Mesothelial cell of epicardium (in vitro differentiated cells): ENCODE data around the gene MAD1L1. TPM values are rescaled to one million over a fixed set of nuclear protein-coding genes. Genes with fewer than 3 reads are reported as not detected.
A peak's percentile ranks its signal among the peaks of the same experiment; 100 is the strongest.

Experiments
- DNase-seq, 2 experiments: peaks; one replicate each; pipeline ENCODE4 v3.0.0; 2021; ENCODE audit warnings: low spot score in 2 of 2; ENCODE audit not compliant: unreplicated experiment in 2 of 2
- H3K27ac Mint-ChIP-seq: 2 replicates; pipeline ENCODE4 v1.8.0; 2021; ENCODE audit warnings: mixed read lengths
- H3K27me3 Mint-ChIP-seq: 2 replicates; pipeline ENCODE4 v1.8.0; 2021; ENCODE audit warnings: low read depth, mixed read lengths
- H3K36me3 Mint-ChIP-seq: 2 replicates; pipeline ENCODE4 v1.8.0; 2021; ENCODE audit warnings: mixed read lengths
- H3K4me1 Mint-ChIP-seq: 2 replicates; pipeline ENCODE4 v1.8.0; 2021; ENCODE audit warnings: mixed read lengths
- H3K4me3 Mint-ChIP-seq: 2 replicates; pipeline ENCODE4 v1.8.0; 2021; ENCODE audit warnings: mild to moderate bottlenecking, moderate library complexity, mixed read lengths
- H3K9me3 Mint-ChIP-seq: 2 replicates; pipeline ENCODE4 v1.8.0; 2021; ENCODE audit warnings: mixed read lengths
- CTCF ChIP-seq: fragments of 200-600 bp; sonication (generic); IDR thresholded peaks from one replicate; pipeline ENCODE4 v1.5.0; 2021; ENCODE audit warnings: antibody characterized with exemption; ENCODE audit not compliant: unreplicated experiment
- total RNA-seq: library from RNA; stranded (reverse); gene quantifications from 3 replicates; pipeline ENCODE4 v1.2.1, GENCODE V29; 2021

Gene MAD1L1
- total RNA-seq, 1 donor from 2014 or later, result 45.0 TPM

- peaks cover 32% of the 10 kb centered on the region for H3K4me1 Mint-ChIP-seq
- no peak overlapping the region for H3K4me3 Mint-ChIP-seq
- H3K9me3 Mint-ChIP-seq, result no peaks in the 10 kb centered on the region
- H3K27ac Mint-ChIP-seq, result peak overlapping the region; percentile 52
- no peaks in the 10 kb centered on the region for H3K27me3 Mint-ChIP-seq
- peak in 1 of 2 experiments; percentile 54 for DNase-seq
- peaks cover 26% of the 10 kb centered on the region for H3K36me3 Mint-ChIP-seq
- no peak for TF ChIP-seq CTCF
Observed at GRCh38 chr7:2202901-2203765, 29.6 kb downstream of the MAD1L1 start.

- Mint-ChIP-seq H3K9me3 (no peaks in the 10 kb centered on the region), H3K4me3 (no peak overlapping the region), H3K27ac (no peak overlapping the region), H3K36me3 (peaks cover 27% of the 10 kb centered on the region), H3K27me3 (no peaks in the 10 kb centered on the region), H3K4me1 (peaks cover 32% of the 10 kb centered on the region)
- no peak for TF ChIP-seq CTCF
- DNase-seq, result no peak
Observed at GRCh38 chr7:2202361-2202761, 30.4 kb downstream of the MAD1L1 start.

GRCh38 chr7:2201686-2202360 lies 30.9 kb downstream of the MAD1L1 start:
- H3K4me3 Mint-ChIP-seq, result no peak overlapping the region

GRCh38 chr7:2201128-2201527 lies 31.6 kb downstream of the MAD1L1 start:
- TF ChIP-seq CTCF, result no peak
- Mint-ChIP-seq H3K4me1 (peaks cover 31% of the 10 kb centered on the region), H3K27ac (no peak overlapping the region), H3K9me3 (no peaks in the 10 kb centered on the region), H3K27me3 (no peaks in the 10 kb centered on the region), H3K4me3 (no peak overlapping the region), H3K36me3 (peaks cover 29% of the 10 kb centered on the region)
- DNase-seq, result no peak

More at GRCh38 chr7:2201686-2202360, 30.9 kb downstream of the MAD1L1 start:
- DNase-seq, result no peak
- no peak overlapping the region for H3K27ac Mint-ChIP-seq
- peaks cover 28% of the 10 kb centered on the region for H3K36me3 Mint-ChIP-seq
- TF ChIP-seq CTCF, result no peak
- H3K27me3 Mint-ChIP-seq, result no peaks in the 10 kb centered on the region
- peaks cover 32% of the 10 kb centered on the region for H3K4me1 Mint-ChIP-seq
- no peaks in the 10 kb centered on the region for H3K9me3 Mint-ChIP-seq

GRCh38 chr7:2200584-2200980 lies 32.2 kb downstream of the MAD1L1 start:
- Mint-ChIP-seq H3K27ac (no peak overlapping the region), H3K27me3 (no peaks in the 10 kb centered on the region), H3K36me3 (peaks cover 32% of the 10 kb centered on the region), H3K4me1 (peaks cover 29% of the 10 kb centered on the region), H3K9me3 (no peaks in the 10 kb centered on the region), H3K4me3 (no peak overlapping the region)
- TF ChIP-seq CTCF, result no peak
- DNase-seq, result no peak
